Activated CD8-positive, alpha-beta memory T cell treated with anti-CD3 and anti-CD28 coated beads, Interleukin-2, amount 10 ng/mL, durations not matched to agents 7 days and 5 days (primary cell): Measurements from ENCODE around the gene FADS3. TPM values are rescaled to one million over a fixed set of nuclear protein-coding genes. Genes with fewer than 3 reads are reported as not detected.
A peak's percentile ranks its signal among the peaks of the same experiment; 100 is the strongest.

Source experiments
- ATAC-seq: fragments of 150-1000 bp; cut with Tn5 transposase; one replicate; pipeline ENCODE4 v1.10.0; 2021; ENCODE audit warnings: moderate library complexity
- CTCF ChIA-PET: fragments of 350-600 bp; sonication (Branson Sonifier 250); formaldehyde crosslinking; loops from one replicate; lab custom pipeline; 2021; ENCODE audit warnings: antibody characterized with exemption; lab: Charles Lee
- DNase-seq: peaks from one replicate; pipeline ENCODE4 v3.0.0-alpha.2; 2020
- H3K27ac Mint-ChIP-seq: one replicate; pipeline ENCODE4 v1.8.0; 2021; ENCODE audit warnings: mild to moderate bottlenecking, mixed read lengths
- H3K27me3 Mint-ChIP-seq: one replicate; pipeline ENCODE4 v1.8.0; 2021; ENCODE audit warnings: mixed read lengths
- H3K36me3 Mint-ChIP-seq: one replicate; pipeline ENCODE4 v1.8.0; 2021; ENCODE audit warnings: mild to moderate bottlenecking, mixed read lengths
- H3K4me1 Mint-ChIP-seq: one replicate; pipeline ENCODE4 v1.8.0; 2021; ENCODE audit warnings: mixed read lengths
- H3K4me3 Mint-ChIP-seq: one replicate; pipeline ENCODE4 v1.8.0; 2021; ENCODE audit warnings: mild to moderate bottlenecking, moderate library complexity, mixed read lengths
- H3K9me3 Mint-ChIP-seq: one replicate; pipeline ENCODE4 v1.8.0; 2022; ENCODE audit warnings: low read depth, mixed read lengths
- total RNA-seq, 2 experiments: library from RNA; stranded (reverse); gene quantifications; one replicate each; pipeline ENCODE4 v1.2.3, GENCODE V29; 2021

The FADS3 gene
- total RNA-seq, 2 experiments from 2014 or later: 2.6 to 7.7 TPM

DNA sequence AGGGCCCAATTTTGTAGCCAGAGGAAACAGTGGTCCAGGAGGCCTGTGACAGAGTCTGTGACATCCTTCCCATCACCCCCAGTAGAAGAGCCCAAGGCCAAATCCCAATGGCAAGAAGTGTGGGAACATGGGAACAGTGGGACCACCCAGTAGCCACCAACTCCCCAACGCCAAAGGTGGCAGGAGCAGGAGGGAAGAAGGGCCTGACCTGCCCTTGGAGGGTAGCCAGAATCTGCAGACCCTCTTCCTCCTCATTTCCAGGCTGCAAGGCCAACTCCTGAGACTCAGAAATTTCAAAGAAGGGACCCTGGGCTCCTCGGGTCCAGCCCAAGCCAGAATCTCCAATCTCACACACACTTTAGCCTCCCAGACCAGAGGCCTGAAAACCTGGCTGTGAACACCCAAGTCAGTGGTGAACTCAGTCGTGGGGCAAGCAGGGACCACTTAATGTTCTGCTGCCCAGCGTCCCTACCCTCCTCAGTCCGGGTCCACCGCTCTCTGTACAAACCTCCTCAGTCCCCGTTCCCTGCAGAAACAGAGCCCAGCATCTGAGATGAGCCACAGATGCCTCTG is 19.9 kb upstream of the FADS3 start:
- Mint-ChIP-seq H3K4me1 (no peaks in the 10 kb centered on the region), H3K9me3 (no peaks in the 10 kb centered on the region), H3K4me3 (no peak overlapping the region), H3K27me3 (peaks cover 13% of the 10 kb centered on the region), H3K27ac (no peak overlapping the region), H3K36me3 (no peaks in the 10 kb centered on the region)
- DNase-seq (no peak), ATAC-seq (no peak)
- CTCF ChIA-PET: no interaction called here

DNA sequence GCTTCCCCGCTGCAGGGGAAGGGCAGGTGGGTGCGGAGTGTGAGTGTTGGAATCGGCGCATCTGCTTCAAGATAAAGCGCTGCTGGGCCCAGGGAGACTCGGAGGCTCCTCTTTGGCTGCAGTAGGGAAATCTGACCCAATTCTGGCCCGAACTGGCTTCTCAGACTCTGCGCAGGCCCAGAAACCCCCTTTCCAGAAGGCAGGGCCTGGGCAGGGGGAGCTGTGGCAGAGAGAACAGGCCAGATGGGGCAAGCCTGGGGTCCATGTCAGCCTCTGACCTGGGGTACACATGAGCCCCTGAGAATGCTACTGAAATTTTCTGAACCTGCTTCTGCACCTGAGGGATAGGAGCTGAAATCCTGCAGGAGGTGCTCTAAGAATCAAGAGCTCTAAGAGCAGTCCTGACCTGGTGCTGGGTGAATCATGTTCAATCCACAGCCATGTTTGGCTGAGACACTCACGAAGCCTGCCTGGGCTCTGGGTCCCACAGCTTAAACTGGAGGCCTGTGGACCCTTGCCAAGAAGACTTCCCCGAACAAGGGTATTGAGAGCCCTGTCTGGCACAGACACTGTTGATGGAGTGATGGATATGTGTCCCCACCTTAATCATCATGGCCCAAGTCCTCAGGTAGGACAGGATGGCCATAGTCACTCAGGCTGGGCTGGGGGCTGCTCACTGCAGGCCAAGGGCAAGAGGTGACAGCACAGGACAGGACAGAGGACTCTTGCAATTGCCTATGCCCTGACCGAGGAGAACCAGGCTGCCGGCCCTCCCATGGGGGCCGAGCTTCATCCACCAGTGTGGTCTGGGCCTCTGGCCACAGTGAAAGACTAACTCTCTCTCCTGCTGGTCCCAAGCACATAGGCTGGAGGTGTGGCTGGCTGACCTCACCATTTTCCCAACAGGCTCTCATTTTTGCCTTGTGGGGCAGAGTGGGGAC is 19.1 kb upstream of the FADS3 start:
- no peak for DNase-seq
- Mint-ChIP-seq H3K36me3 (no peaks in the 10 kb centered on the region), H3K4me3 (no peak overlapping the region), H3K27me3 (peaks cover 6% of the 10 kb centered on the region), H3K27ac (no peak overlapping the region), H3K4me1 (no peaks in the 10 kb centered on the region), H3K9me3 (no peaks in the 10 kb centered on the region)
- CTCF ChIA-PET: interaction anchor here (1.0 to 1.7 kb wide), 3 partner anchors 13 to 198 kb away, joined by 3 to 6 read pairs (median 3); no protein-coding TSS in a partner anchor
- no peak for ATAC-seq

DNA sequence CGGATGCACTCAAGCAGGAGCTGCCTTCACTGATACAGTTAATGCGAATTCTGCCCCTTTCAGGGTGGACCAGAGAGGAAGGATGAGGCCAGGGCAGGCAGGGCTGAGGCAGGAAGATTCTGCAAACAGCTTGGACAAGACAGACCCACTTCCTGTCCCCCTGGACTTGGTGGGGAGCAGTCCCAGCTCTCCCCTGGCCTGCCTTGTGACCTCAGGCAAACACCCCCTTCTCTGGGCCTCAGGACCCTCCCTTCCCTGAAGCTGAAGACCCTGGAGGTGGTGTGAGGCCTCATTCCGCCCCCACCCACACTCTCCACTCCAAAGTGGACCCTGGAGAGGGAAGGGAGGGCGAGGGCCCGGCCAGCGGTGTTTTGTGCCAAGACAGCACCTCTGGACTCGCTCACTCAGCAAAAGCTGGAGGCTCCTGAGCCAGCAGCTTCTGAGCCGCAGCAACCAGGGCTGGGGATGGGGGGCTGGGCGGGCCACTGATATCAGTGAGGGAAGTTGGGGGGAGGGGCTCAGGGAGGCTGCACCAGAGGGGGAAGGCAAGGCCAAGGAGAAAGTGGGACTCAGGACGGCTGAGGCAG is 17.5 kb upstream of the FADS3 start:
- H3K9me3 Mint-ChIP-seq: no peaks in the 10 kb centered on the region
- DNase-seq (no peak), ATAC-seq (no peak)
- no peaks in the 10 kb centered on the region for H3K4me1 Mint-ChIP-seq
- H3K4me3 Mint-ChIP-seq: no peak overlapping the region
- H3K27ac Mint-ChIP-seq: no peak overlapping the region
- H3K27me3 Mint-ChIP-seq: peaks cover 2% of the 10 kb centered on the region
- CTCF ChIA-PET: interaction anchor here (1.7 to 2.8 kb wide), 4 partner anchors 10 to 199 kb away, joined by 5 to 14 read pairs (median 7); no protein-coding TSS in a partner anchor
- H3K36me3 Mint-ChIP-seq: no peaks in the 10 kb centered on the region

DNA sequence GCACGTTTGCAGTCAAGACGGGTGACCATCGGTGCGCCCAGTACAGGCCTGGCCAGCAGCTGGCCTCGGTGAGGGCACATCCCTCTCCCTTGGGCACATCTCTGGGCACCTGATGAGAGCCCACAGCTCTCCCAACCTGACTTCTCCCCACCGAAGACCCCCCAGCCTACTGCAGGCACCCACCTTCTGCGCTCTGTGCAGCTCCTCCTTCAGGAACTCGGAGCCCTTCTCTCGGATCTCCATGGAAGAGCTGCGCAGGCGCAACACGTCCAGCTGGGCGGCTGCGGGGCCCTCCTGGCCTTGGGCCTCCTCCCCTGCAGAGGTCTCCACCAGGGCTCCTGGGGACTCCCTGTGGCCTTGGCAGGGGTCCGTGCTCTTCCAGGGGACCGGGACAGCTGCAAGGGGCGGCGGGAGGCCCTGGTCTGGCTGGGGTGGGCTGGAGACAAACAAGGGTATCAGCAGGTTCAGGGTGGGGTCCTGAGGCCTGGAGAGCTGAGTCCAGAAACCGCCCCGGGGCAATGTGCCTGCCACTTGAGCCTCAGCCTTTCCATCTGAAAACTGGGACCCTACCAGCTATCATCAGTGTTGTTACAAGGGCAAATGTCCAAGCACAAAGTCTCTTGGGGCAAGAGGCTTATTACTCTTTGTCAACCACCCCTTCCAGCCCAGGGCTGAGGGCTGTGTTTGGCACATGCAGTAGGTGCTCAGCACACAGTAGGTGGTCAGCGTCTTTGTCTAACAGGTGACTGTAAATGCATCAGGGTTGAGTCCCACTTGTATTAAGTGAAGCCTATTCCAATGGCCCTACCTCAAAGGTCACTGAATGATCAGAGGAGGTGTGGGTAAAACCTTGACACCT is 16.8 kb upstream of the FADS3 start:
- no peak overlapping the region for H3K27ac Mint-ChIP-seq
- peaks cover 3% of the 10 kb centered on the region for H3K27me3 Mint-ChIP-seq
- H3K4me1 Mint-ChIP-seq: no peaks in the 10 kb centered on the region
- no peaks in the 10 kb centered on the region for H3K9me3 Mint-ChIP-seq
- ATAC-seq: no peak
- H3K4me3 Mint-ChIP-seq: no peak overlapping the region
- CTCF ChIA-PET: interaction anchor here (0.6 to 2.8 kb wide), 7 partner anchors 9 to 272 kb away, joined by 3 to 14 read pairs (median 3); no protein-coding TSS in a partner anchor
- DNase-seq: no peak
- no peaks in the 10 kb centered on the region for H3K36me3 Mint-ChIP-seq

DNA sequence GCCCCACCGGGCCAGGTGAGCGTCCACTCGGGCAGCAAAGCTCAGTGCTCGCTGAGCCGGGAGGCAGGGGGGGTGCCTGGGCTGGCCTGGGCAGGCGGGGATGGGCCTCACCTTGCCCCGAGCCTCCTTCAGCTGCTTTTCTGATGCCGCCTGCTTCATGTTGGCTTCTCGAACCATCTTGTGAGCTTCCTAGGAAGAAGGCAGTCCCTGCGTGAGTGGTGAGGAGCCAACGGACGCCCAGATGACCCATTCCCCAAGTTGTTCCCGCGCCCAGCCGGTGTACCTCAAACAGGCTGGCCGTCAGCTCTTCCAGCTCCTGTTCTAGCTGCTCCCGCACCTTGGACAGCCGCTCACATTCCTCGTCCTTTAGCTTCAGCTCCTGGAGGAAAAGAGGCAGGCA is 15.9 kb upstream of the FADS3 start:
- peaks cover 3% of the 10 kb centered on the region for H3K27me3 Mint-ChIP-seq
- CTCF ChIA-PET: interaction anchor here (0.6 to 2.8 kb wide), 5 partner anchors 8 to 273 kb away, joined by 3 to 14 read pairs (median 3); no protein-coding TSS in a partner anchor
- no peak overlapping the region for H3K4me3 Mint-ChIP-seq
- no peaks in the 10 kb centered on the region for H3K9me3 Mint-ChIP-seq
- DNase-seq: no peak
- no peak overlapping the region for H3K27ac Mint-ChIP-seq
- H3K36me3 Mint-ChIP-seq: no peaks in the 10 kb centered on the region
- H3K4me1 Mint-ChIP-seq: no peaks in the 10 kb centered on the region
- ATAC-seq: no peak

DNA sequence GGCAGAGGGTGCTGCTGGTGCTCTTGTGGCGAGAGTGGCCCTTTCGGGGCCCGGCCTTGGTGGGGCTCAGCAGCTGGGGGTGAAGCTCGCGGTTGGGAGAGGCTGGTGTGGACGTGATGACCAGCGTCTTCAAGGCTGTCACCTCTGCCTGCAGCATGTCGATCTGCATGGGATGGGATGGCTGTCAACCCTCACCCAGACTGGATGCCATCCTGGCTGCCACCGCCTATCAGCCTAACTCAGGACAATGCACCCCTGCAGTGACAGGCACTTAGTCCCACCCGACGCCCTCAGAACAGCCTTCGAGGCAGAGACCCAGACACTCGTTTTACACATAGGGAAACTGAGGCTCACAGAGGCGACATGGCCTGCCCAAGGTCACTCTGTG is 15.2 kb upstream of the FADS3 start:
- Mint-ChIP-seq H3K27me3 (peaks cover 3% of the 10 kb centered on the region), H3K36me3 (no peaks in the 10 kb centered on the region), H3K27ac (no peak overlapping the region), H3K4me3 (no peak overlapping the region), H3K4me1 (no peaks in the 10 kb centered on the region), H3K9me3 (no peaks in the 10 kb centered on the region)
- CTCF ChIA-PET: interaction anchor here (1.4 to 2.8 kb wide), 2 partner anchors 7 to 9 kb away, joined by 3 to 14 read pairs; no protein-coding TSS in a partner anchor
- no peak for ATAC-seq
- no peak for DNase-seq

DNA sequence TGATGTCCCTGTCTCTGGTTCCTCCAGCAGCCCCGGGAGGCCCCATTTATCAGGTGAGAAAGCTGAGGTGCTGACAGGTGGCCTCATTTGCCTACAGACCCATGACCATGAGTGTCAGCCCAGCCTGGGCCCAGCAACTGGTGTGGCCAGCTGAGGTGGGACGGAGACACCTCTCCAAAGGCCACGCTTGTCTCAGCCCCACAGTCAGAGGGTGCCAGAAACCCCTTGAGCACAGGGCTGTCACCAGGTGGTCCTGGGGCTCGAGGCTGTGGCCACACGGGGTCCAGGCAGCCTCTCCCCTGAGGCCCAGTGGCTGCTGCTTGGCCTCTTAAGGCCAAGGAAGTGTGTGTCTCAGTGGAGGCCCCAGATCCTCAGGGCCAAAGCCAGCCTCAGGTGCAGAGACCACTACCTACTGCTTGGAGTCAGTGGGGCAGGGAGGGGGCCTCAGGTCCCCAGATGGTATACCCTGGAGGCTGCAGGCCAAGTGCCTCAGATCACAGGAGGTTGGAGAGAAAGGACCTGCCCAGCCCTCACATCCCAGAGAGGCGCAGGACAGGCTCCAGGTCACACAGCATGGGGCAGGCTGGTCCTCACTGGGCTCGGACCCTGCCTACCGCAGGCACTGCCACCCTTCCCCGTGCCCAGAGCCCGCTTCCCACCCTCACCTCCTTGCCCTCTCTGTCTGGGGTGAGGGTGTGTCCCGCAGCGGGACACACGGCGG is 14.6 kb upstream of the FADS3 start:
- H3K4me3 Mint-ChIP-seq: no peak overlapping the region
- H3K36me3 Mint-ChIP-seq: no peaks in the 10 kb centered on the region
- H3K27ac Mint-ChIP-seq: no peak overlapping the region
- ATAC-seq: no peak
- CTCF ChIA-PET: interaction anchor here (1.4 to 11.1 kb wide), 3 partner anchors 8 to 177 kb away, joined by 3 to 260 read pairs (median 5); no protein-coding TSS in a partner anchor
- H3K4me1 Mint-ChIP-seq: no peaks in the 10 kb centered on the region
- no peak for DNase-seq
- H3K9me3 Mint-ChIP-seq: no peaks in the 10 kb centered on the region
- peaks cover 3% of the 10 kb centered on the region for H3K27me3 Mint-ChIP-seq

DNA sequence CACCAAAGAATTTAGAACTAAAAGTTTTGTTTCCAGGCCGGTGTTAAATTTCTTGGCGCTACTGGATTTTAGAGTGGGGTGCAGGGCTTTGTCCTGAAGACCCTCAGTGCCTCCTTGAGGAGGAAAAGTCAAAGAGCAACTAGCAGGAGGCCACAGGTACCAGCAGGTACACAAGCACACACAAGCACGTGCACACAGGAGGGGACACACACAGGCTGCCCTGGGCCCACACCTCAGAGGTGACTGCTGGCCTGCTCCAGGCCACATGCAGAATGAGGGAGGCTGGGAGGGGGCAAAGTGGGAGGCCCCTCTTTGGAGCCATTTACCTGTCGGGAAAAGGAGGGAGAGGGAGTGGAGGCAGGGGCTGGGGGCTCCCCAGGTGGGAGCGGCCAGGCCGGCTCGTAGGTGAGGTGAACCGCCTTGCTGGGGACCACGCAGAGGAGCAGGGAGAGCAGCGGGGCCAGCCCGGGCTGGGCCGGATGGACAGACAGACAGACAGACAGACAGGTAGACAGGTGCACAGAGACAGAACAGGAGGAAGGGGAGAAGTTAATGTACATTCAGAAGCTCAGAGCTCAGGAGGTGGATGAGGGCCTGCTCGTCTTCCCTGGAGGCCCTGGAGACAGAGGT is 13.8 kb upstream of the FADS3 start:
- CTCF ChIA-PET: interaction anchor here (1.9 to 11.4 kb wide), 3 partner anchors 9 to 178 kb away, joined by 5 to 260 read pairs (median 179); partner anchors contain the start of gene BEST1
- peaks cover 3% of the 10 kb centered on the region for H3K27me3 Mint-ChIP-seq
- no peaks in the 10 kb centered on the region for H3K4me1 Mint-ChIP-seq
- H3K27ac Mint-ChIP-seq: no peak overlapping the region
- H3K36me3 Mint-ChIP-seq: no peaks in the 10 kb centered on the region
- DNase-seq (no peak), ATAC-seq (no peak)
- no peaks in the 10 kb centered on the region for H3K9me3 Mint-ChIP-seq
- no peak overlapping the region for H3K4me3 Mint-ChIP-seq

DNA sequence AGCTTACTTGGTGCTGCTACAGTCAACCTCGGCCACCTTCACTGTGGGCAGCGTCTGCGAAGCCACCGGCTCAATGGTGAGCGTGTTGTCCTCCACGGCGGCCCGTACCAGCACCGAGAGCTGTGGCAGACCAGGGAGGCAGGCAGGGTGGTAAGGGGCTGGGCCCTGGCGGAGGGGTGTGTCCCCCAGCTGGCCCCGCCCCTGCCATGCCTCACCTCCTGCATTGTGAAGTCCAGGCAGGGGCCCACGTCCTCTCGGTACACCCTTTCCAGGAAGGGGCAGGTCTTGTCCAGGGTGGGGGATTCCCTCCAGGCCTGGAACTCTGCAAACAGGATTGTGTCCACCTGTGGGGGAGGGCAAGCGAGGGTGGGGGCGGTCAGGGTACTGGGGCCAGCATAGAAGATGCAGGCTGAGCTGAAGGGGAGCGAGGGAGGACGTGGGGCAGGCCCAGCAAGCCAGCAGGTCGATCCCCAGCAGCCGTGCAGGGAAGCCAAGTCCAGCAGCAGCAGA is 13.2 kb upstream of the FADS3 start:
- Mint-ChIP-seq H3K27ac (no peak overlapping the region), H3K9me3 (no peaks in the 10 kb centered on the region), H3K27me3 (peaks cover 3% of the 10 kb centered on the region), H3K4me1 (no peaks in the 10 kb centered on the region), H3K36me3 (no peaks in the 10 kb centered on the region), H3K4me3 (no peak overlapping the region)
- no peak for DNase-seq
- ATAC-seq: peak; percentile 30
- CTCF ChIA-PET: interaction anchor here (1.9 to 11.4 kb wide), 4 partner anchors 8 to 204 kb away, joined by 5 to 260 read pairs (median 184); partner anchors contain the start of gene BEST1

DNA sequence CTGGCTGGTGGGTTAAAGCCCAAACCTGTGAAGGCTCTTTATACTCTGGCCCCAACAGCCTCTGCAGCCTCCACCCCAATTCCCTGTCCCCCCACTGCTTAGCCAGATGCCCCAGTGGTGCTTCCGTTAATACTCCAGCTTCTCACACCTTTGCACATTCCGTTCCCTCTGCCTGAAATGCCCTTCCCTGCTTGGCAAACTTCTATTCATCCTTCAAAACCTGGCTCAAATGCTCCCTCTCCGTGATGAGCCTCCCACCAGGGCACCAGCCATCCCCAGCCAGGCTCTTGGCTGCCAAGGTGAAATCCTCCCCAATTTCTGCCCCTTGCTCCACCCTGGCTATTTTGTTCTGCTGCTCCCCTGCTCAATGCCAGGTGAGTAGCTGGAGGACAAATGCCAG is 12.5 kb upstream of the FADS3 start:
- DNase-seq (no peak), ATAC-seq (no peak)
- Mint-ChIP-seq H3K4me1 (peaks cover 4% of the 10 kb centered on the region), H3K27me3 (peaks cover 3% of the 10 kb centered on the region), H3K27ac (no peak overlapping the region), H3K36me3 (no peaks in the 10 kb centered on the region), H3K4me3 (no peak overlapping the region), H3K9me3 (no peaks in the 10 kb centered on the region)
- CTCF ChIA-PET: interaction anchor here (9.9 to 11.4 kb wide), 3 partner anchors 46 to 205 kb away, joined by 179 to 260 read pairs (median 190); partner anchors contain the start of gene BEST1

DNA sequence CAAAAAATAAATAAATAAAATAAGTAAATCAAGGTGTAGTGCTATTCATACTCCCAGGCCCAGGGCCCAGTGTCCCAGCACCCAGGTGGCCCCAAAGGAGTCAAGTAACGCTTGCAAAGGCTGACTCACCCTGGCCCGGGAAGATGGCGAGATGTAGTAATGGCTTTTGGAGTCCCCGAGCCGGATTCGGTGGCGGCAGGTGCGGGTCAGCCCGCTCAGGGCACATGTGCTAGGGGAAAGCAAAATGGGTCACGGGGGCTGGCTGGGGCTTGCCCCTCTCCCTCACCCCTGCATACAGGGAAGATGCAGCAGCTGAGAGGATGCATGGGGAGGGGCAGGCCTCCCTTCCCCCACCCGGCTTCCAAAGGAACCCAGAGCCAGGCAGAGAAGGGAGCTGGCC is 11.0 kb upstream of the FADS3 start:
- peaks cover 6% of the 10 kb centered on the region for H3K4me1 Mint-ChIP-seq
- H3K27me3 Mint-ChIP-seq: peaks cover 3% of the 10 kb centered on the region
- H3K36me3 Mint-ChIP-seq: no peaks in the 10 kb centered on the region
- no peak overlapping the region for H3K27ac Mint-ChIP-seq
- ATAC-seq (no peak), DNase-seq (no peak)
- no peak overlapping the region for H3K4me3 Mint-ChIP-seq
- H3K9me3 Mint-ChIP-seq: no peaks in the 10 kb centered on the region
- CTCF ChIA-PET: interaction anchor here (1.0 to 11.4 kb wide), 4 partner anchors 47 to 206 kb away, joined by 5 to 260 read pairs (median 184); partner anchors contain the start of gene BEST1
